Natural killer cell (primary cell): ENCODE data around the gene ZNF440. TPM values are rescaled to one million over a fixed set of nuclear protein-coding genes. Genes with fewer than 3 reads are reported as not detected.

Experiments
- ATAC-seq, 3 donors: fragments of 150-1000 bp in 2 of 3; fragments of 200-7000 bp in 1 of 3; cut with Tn5 transposase; 1 replicate in 1 of 3; 2 replicates in 2 of 3; pipeline ENCODE4 v1.10.0; 2021; ENCODE audit warnings: mild to moderate bottlenecking in 2 of 3, moderate library complexity in 2 of 3
- DNase-seq, 2 donors: peaks; one replicate each; pipeline versions ENCODE4 v3.0.0 to v3.0.0-alpha.2; 2013 to 2021; ENCODE audit warnings: mixed read lengths in 1 of 2
- H3K27ac ChIP-seq: one replicate; pipeline ENCODE4 v1.5.1; 2013; ENCODE audit warnings: mild to moderate bottlenecking, low read length
- H3K27me3 ChIP-seq: one replicate; pipeline ENCODE4 v1.6.1; 2013; ENCODE audit warnings: low read length; ENCODE audit not compliant: control insufficient read depth, insufficient read depth
- H3K36me3 ChIP-seq: one replicate; pipeline ENCODE4 v1.6.1; 2013; ENCODE audit warnings: low read length; ENCODE audit not compliant: control insufficient read depth, insufficient read depth
- H3K4me1 ChIP-seq: one replicate; pipeline ENCODE4 v1.6.1; 2013; ENCODE audit warnings: low read length; ENCODE audit not compliant: control insufficient read depth, insufficient read depth
- H3K4me3 ChIP-seq: one replicate; pipeline ENCODE4 v1.5.1; 2013; ENCODE audit warnings: low read length
- H3K9me3 ChIP-seq: one replicate; pipeline ENCODE4 v1.6.1; 2013; ENCODE audit warnings: low read length; ENCODE audit not compliant: control insufficient read depth, insufficient read depth
- H3K27ac Mint-ChIP-seq, 2 donors: one replicate each; pipeline ENCODE4 v1.8.0; 2022; ENCODE audit warnings: mild to moderate bottlenecking in 2 of 2, mixed read lengths in 2 of 2, moderate library complexity in 1 of 2
- H3K27me3 Mint-ChIP-seq, 2 donors: one replicate each; pipeline ENCODE4 v1.8.0; 2022; ENCODE audit warnings: low read depth in 2 of 2, mixed read lengths in 2 of 2
- H3K36me3 Mint-ChIP-seq: one replicate; pipeline ENCODE4 v1.8.0; 2022; ENCODE audit warnings: mixed read lengths
- H3K4me1 Mint-ChIP-seq, 2 donors: one replicate each; pipeline ENCODE4 v1.8.0; 2022; ENCODE audit warnings: mixed read lengths in 2 of 2
- H3K4me3 Mint-ChIP-seq: one replicate; pipeline ENCODE4 v1.8.0; 2022; ENCODE audit warnings: mild to moderate bottlenecking, moderate library complexity, mixed read lengths
- H3K9me3 Mint-ChIP-seq, 2 donors: one replicate each; pipeline ENCODE4 v1.8.0; 2022; ENCODE audit warnings: mixed read lengths in 2 of 2
- WGBS: methylation state at CpG from one replicate; pipeline ENCODE4 v1.1.7; 2013; ENCODE audit warnings: missing lambda C conversion rate; ENCODE audit not compliant: insufficient coverage; 5-methylcytosine and 5-hydroxymethylcytosine counted together
- intact Hi-C: fragments of 100-400 bp; cut with micrococcal nuclease; formaldehyde crosslinking; loops from one replicate; pipeline ENCODE4 v1.14.2; 2022
- total RNA-seq, 4 donors: library from RNA; stranded (reverse); fragments of 120-200 nt in 1 of 4; gene quantifications; one replicate each; pipeline versions ENCODE4 v1.2.3 to v1.2.4, GENCODE V29; 2013 to 2022
- TF ChIP-seq, protein P1 (sequence below): fragments of 200-600 bp; IDR thresholded peaks from one replicate; pipeline ENCODE4 v1.8.0; 2022; ENCODE audit warnings: antibody characterized with exemption

ZNF440 gene
- total RNA-seq, 3 donors from 2014 or later (not counting 1 experiment from before 2014, with no cell fraction given), result 21.8 to 37.4 (median 26.6) TPM

- Mint-ChIP-seq H3K4me3 (no peak overlapping the region), H3K27ac (no peak overlapping the region), H3K9me3 (peaks cover 0 to 10% of the 10 kb centered on the region in 2 donors), H3K4me1 (no peaks in the 10 kb centered on the region), H3K36me3 (peaks cover 17% of the 10 kb centered on the region), H3K27me3 (no peaks in the 10 kb centered on the region)
- intact Hi-C loops, result no loop called here
- Histone ChIP-seq H3K4me3 (no peak overlapping the region), H3K36me3 (no peaks in the 10 kb centered on the region), H3K4me1 (no peaks in the 10 kb centered on the region), H3K27me3 (no peaks in the 10 kb centered on the region), H3K9me3 (peaks cover 31% of the 10 kb centered on the region), H3K27ac (no peak overlapping the region)
- 95% methylated on average over 10 of the region's 11 CpGs for WGBS
- TF ChIP-seq, protein P1, sequence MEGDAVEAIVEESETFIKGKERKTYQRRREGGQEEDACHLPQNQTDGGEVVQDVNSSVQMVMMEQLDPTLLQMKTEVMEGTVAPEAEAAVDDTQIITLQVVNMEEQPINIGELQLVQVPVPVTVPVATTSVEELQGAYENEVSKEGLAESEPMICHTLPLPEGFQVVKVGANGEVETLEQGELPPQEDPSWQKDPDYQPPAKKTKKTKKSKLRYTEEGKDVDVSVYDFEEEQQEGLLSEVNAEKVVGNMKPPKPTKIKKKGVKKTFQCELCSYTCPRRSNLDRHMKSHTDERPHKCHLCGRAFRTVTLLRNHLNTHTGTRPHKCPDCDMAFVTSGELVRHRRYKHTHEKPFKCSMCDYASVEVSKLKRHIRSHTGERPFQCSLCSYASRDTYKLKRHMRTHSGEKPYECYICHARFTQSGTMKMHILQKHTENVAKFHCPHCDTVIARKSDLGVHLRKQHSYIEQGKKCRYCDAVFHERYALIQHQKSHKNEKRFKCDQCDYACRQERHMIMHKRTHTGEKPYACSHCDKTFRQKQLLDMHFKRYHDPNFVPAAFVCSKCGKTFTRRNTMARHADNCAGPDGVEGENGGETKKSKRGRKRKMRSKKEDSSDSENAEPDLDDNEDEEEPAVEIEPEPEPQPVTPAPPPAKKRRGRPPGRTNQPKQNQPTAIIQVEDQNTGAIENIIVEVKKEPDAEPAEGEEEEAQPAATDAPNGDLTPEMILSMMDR, result no peak
- DNase-seq (no peak), ATAC-seq (no peak)
These were observed 7.5 kb upstream of the ZNF440 start for GRCh38 chr19:11806354-11807098.

DNA sequence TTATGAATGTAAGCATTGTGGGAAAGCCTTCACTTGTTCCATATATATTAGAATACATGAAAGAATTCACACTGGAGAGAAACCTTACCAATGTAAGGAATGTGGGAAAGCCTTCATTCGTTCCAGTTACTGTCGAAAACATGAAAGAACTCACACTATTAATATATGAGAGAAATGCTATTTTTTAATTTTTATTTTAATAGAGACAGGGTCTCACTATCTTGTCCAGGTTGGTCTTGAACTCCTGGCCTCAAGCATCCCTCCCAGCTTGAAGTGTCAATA, 7.0 kb upstream of the ZNF440 start:
- intact Hi-C loops, result no loop called here

GRCh38 chr19:11813703-11814028, 407 bp upstream of the ZNF440 start:
- peaks cover 25 to 32% of the 10 kb centered on the region in 2 donors for H3K4me1 Mint-ChIP-seq
- intact Hi-C loops, result loop anchor here (1.0 to 5.0 kb wide), 2 partner anchors 15 to 34 kb away; partner anchors contain the start of genes ZNF439 and ZNF491
- Histone ChIP-seq H3K27ac (no peak overlapping the region), H3K4me1 (peaks cover 17% of the 10 kb centered on the region), H3K27me3 (no peaks in the 10 kb centered on the region), H3K36me3 (no peaks in the 10 kb centered on the region), H3K9me3 (no peaks in the 10 kb centered on the region), H3K4me3 (peak overlapping the region; percentile 83)
- ATAC-seq, result peak; percentile 11 to 28 (median 20)
- peak overlapping the region; percentile 77 to 91 for H3K27ac Mint-ChIP-seq
- TF ChIP-seq, protein P1, result no peak
- H3K36me3 Mint-ChIP-seq, result no peaks in the 10 kb centered on the region
- WGBS, result 6% methylated on average over 6 of the region's 6 CpGs
- peak overlapping the region; percentile 95 for H3K4me3 Mint-ChIP-seq
- no peaks in the 10 kb centered on the region for H3K27me3 Mint-ChIP-seq
- no peak for DNase-seq
- H3K9me3 Mint-ChIP-seq, result no peaks in the 10 kb centered on the region

More for the DNA sequence above, 7.0 kb upstream of the ZNF440 start:
- DNase-seq, result no peak
- Histone ChIP-seq H3K27ac (no peak overlapping the region), H3K4me1 (no peaks in the 10 kb centered on the region), H3K36me3 (no peaks in the 10 kb centered on the region), H3K4me3 (no peak overlapping the region), H3K9me3 (peaks cover 31% of the 10 kb centered on the region), H3K27me3 (no peaks in the 10 kb centered on the region)
- H3K27me3 Mint-ChIP-seq, result no peaks in the 10 kb centered on the region
- H3K36me3 Mint-ChIP-seq, result peaks cover 17% of the 10 kb centered on the region
- H3K4me1 Mint-ChIP-seq, result no peaks in the 10 kb centered on the region
- no peak for ATAC-seq
- TF ChIP-seq, protein P1, result no peak
- H3K4me3 Mint-ChIP-seq, result no peak overlapping the region
- WGBS, result no CpG with 5 or more reads among the region's 2 CpGs
- peaks cover 0 to 10% of the 10 kb centered on the region in 2 donors for H3K9me3 Mint-ChIP-seq
- H3K27ac Mint-ChIP-seq, result no peak overlapping the region

GRCh38 chr19:11814700-11815035, 595 bp downstream of the ZNF440 start:
- WGBS, result 13% methylated on average over 13 of the region's 13 CpGs
- TF ChIP-seq, protein P1, result no peak
- peak overlapping the region; percentile 95 for H3K4me3 Mint-ChIP-seq
- H3K9me3 ChIP-seq, result no peaks in the 10 kb centered on the region
- peak in 1 of 3 donors; percentile 5 for ATAC-seq
- H3K9me3 Mint-ChIP-seq, result no peaks in the 10 kb centered on the region
- H3K27ac Mint-ChIP-seq, result peak overlapping the region; percentile 77 to 91
- H3K4me1 ChIP-seq, result peaks cover 17% of the 10 kb centered on the region
- no peaks in the 10 kb centered on the region for H3K27me3 ChIP-seq
- no peaks in the 10 kb centered on the region for H3K36me3 ChIP-seq
- intact Hi-C loops, result loop anchor here (1.0 to 5.0 kb wide), 2 partner anchors 16 to 33 kb away; partner anchors contain the start of genes ZNF439 and ZNF491
- peak overlapping the region; percentile 55 for H3K27ac ChIP-seq
- no peaks in the 10 kb centered on the region for H3K27me3 Mint-ChIP-seq
- H3K4me1 Mint-ChIP-seq, result peaks cover 25 to 32% of the 10 kb centered on the region in 2 donors
- H3K4me3 ChIP-seq, result peak overlapping the region; percentile 83
- no peak for DNase-seq
- H3K36me3 Mint-ChIP-seq, result no peaks in the 10 kb centered on the region
